Mesenchymal stem cell (in vitro differentiated cells and primary cell): Measurements from ENCODE around the gene TSPAN5.

Experiments used
- DNase-seq: peaks from one replicate; pipeline ENCODE4 v3.0.0-alpha.2; 2013
- H2AFZ ChIP-seq: one replicate; pipeline ENCODE4 v1.6.1; 2013; ENCODE audit warnings: low read depth, mild to moderate bottlenecking, control low read depth, inconsistent platforms, low read length, moderate library complexity
- H2AK5ac ChIP-seq: 2 replicates; pipeline ENCODE4 v1.6.1; 2013; ENCODE audit warnings: low read length, moderate library complexity, mild to moderate bottlenecking, inconsistent platforms; ENCODE audit not compliant: severe bottlenecking
- H2BK120ac ChIP-seq: one replicate; pipeline ENCODE4 v1.6.1; 2013; ENCODE audit warnings: low read depth, mild to moderate bottlenecking, inconsistent platforms, low read length, moderate library complexity
- H2BK12ac ChIP-seq, 2 experiments: one replicate each; pipeline ENCODE4 v1.6.1; 2013; ENCODE audit warnings: inconsistent platforms in 2 of 2, low read length in 2 of 2, mild to moderate bottlenecking in 2 of 2, moderate library complexity in 2 of 2, control low read depth in 1 of 2
- H2BK15ac ChIP-seq: one replicate; pipeline ENCODE4 v1.6.1; 2013; ENCODE audit warnings: mild to moderate bottlenecking, low read depth, inconsistent platforms; ENCODE audit not compliant: poor library complexity, severe bottlenecking
- H2BK5ac ChIP-seq: 2 replicates; pipeline ENCODE4 v1.6.1; 2013; ENCODE audit warnings: low read depth, mild to moderate bottlenecking, low read length, control low read depth, inconsistent platforms; ENCODE audit not compliant: poor library complexity, severe bottlenecking
- H3K14ac ChIP-seq, 2 experiments: one replicate each; pipeline ENCODE4 v1.6.1; 2013; ENCODE audit warnings: inconsistent platforms in 2 of 2, low read length in 2 of 2, control low read depth in 1 of 2, mild to moderate bottlenecking in 1 of 2, moderate library complexity in 1 of 2
- H3K18ac ChIP-seq, 2 experiments: one replicate each; pipeline ENCODE4 v1.6.1; 2013; ENCODE audit warnings: inconsistent platforms in 2 of 2, low read length in 2 of 2, control low read depth in 1 of 2, low read depth in 1 of 2, mild to moderate bottlenecking in 1 of 2
- H3K23ac ChIP-seq, 2 experiments: one replicate each; pipeline ENCODE4 v1.6.1; 2013; ENCODE audit warnings: inconsistent platforms in 2 of 2, low read length in 2 of 2, mild to moderate bottlenecking in 2 of 2, moderate library complexity in 2 of 2, control low read depth in 1 of 2
- H3K27ac ChIP-seq: 2 replicates; pipeline ENCODE4 v1.5.1; 2013; ENCODE audit warnings: mild to moderate bottlenecking, moderate library complexity, low read length, control low read depth, inconsistent platforms; ENCODE audit not compliant: poor library complexity, severe bottlenecking
- H3K27me3 ChIP-seq, 2 experiments: 2 replicates each; pipeline versions ENCODE4 v1.6.1 to v1.7.0; 2013; ENCODE audit warnings: low read length in 2 of 2, mild to moderate bottlenecking in 2 of 2, moderate library complexity in 2 of 2, control low read depth in 1 of 2, inconsistent platforms in 1 of 2; ENCODE audit not compliant: control insufficient read depth in 1 of 2, insufficient read depth in 1 of 2
- H3K36me3 ChIP-seq, 2 experiments: 2 replicates each; pipeline versions ENCODE4 v1.6.1 to v1.7.0; 2013; ENCODE audit warnings: low read length in 2 of 2, control low read depth in 1 of 2, inconsistent platforms in 1 of 2, low read depth in 1 of 2, mild to moderate bottlenecking in 1 of 2; ENCODE audit not compliant: insufficient read depth in 2 of 2, control insufficient read depth in 1 of 2
- H3K4ac ChIP-seq, 2 experiments: one replicate each; pipeline ENCODE4 v1.6.1; 2013; ENCODE audit warnings: inconsistent platforms in 2 of 2, low read length in 2 of 2, mild to moderate bottlenecking in 2 of 2, moderate library complexity in 2 of 2, control low read depth in 1 of 2, low read depth in 1 of 2
- H3K4me1 ChIP-seq: 2 replicates; pipeline ENCODE4 v1.6.1; 2013; ENCODE audit warnings: low read depth, low read length, control low read depth; ENCODE audit not compliant: control insufficient read depth, insufficient read depth
- H3K4me2 ChIP-seq: 2 replicates; pipeline ENCODE4 v1.6.1; 2013; ENCODE audit warnings: low read length, mild to moderate bottlenecking, inconsistent platforms; ENCODE audit not compliant: poor library complexity, severe bottlenecking
- H3K4me3 ChIP-seq, 2 experiments: 2 replicates each; pipeline versions ENCODE4 v1.5.1 to v1.7.0; 2013; ENCODE audit warnings: low read length in 2 of 2, mild to moderate bottlenecking in 2 of 2, control low read depth in 1 of 2, low read depth in 1 of 2; ENCODE audit not compliant: insufficient read depth in 1 of 2
- H3K79me1 ChIP-seq: replicated peaks from 2 replicates; pipeline ENCODE4 v1.6.1; 2013; ENCODE audit warnings: mild to moderate bottlenecking, control low read depth, low read length, inconsistent platforms; ENCODE audit not compliant: poor library complexity, severe bottlenecking
- H3K9ac ChIP-seq: 2 replicates; pipeline ENCODE4 v1.7.0; 2013; ENCODE audit warnings: mild to moderate bottlenecking, low read length, moderate library complexity
- H3K9me3 ChIP-seq: 2 replicates; pipeline ENCODE4 v1.7.0; 2013; ENCODE audit warnings: mild to moderate bottlenecking, low read length; ENCODE audit not compliant: control insufficient read depth
- H4K8ac ChIP-seq: one replicate; pipeline ENCODE4 v1.6.1; 2013; ENCODE audit warnings: inconsistent platforms, mild to moderate bottlenecking, low read length, moderate library complexity
- H4K91ac ChIP-seq: one replicate; pipeline ENCODE4 v1.6.1; 2013; ENCODE audit warnings: mild to moderate bottlenecking, low read length, inconsistent platforms
- WGBS: methylation state at CpG from one replicate; pipeline ENCODE4 v1.1.7; 2013; ENCODE audit warnings: mixed read lengths; 5-methylcytosine and 5-hydroxymethylcytosine counted together

TSPAN5 gene

GRCh38 chr4:98502031-98502430, 156.4 kb downstream of the TSPAN5 start:
- no peak overlapping the region for H3K9ac ChIP-seq

GRCh38 chr4:98501383-98501782, 157.0 kb downstream of the TSPAN5 start:
- Histone ChIP-seq H2BK12ac (no peak overlapping the region), H2BK15ac (no peak overlapping the region), H3K18ac (no peak overlapping the region), H3K9me3 (no peaks in the 10 kb centered on the region), H3K4me3 (no peak overlapping the region), H3K36me3 (peaks cover 26 to 62% of the 10 kb centered on the region in 2 experiments), H3K27me3 (no peaks in the 10 kb centered on the region), H2AK5ac (no peak overlapping the region), H3K4me1 (peaks cover 7% of the 10 kb centered on the region), H3K9ac (no peak overlapping the region), H3K14ac (no peak overlapping the region), H2BK5ac (no peak overlapping the region), H3K79me1 (peaks cover 49% of the 10 kb centered on the region), H3K23ac (no peak overlapping the region), H2BK120ac (no peak overlapping the region), H4K91ac (no peak overlapping the region), H2AFZ (no peak overlapping the region), H3K27ac (no peak overlapping the region), H4K8ac (no peak overlapping the region), H3K4me2 (no peak overlapping the region), H3K4ac (no peak overlapping the region)
- WGBS = 51% methylated on average over 3 of the region's 3 CpGs
- peak; percentile 29 for DNase-seq

More at GRCh38 chr4:98502031-98502430, 156.4 kb downstream of the TSPAN5 start:
- H3K14ac ChIP-seq = no peak overlapping the region
- H4K91ac ChIP-seq = no peak overlapping the region
- no peak for DNase-seq
- H2BK5ac ChIP-seq = no peak overlapping the region
- WGBS = 85% methylated on average over 2 of the region's 2 CpGs
- H2AFZ ChIP-seq = no peak overlapping the region
- no peak overlapping the region for H2BK15ac ChIP-seq
- no peaks in the 10 kb centered on the region for H3K27me3 ChIP-seq
- no peak overlapping the region for H4K8ac ChIP-seq
- H3K4me1 ChIP-seq = peaks cover 5% of the 10 kb centered on the region
- no peak overlapping the region for H3K4me2 ChIP-seq
- H2BK120ac ChIP-seq = no peak overlapping the region
- no peak overlapping the region for H2AK5ac ChIP-seq
- H3K79me1 ChIP-seq = peaks cover 52% of the 10 kb centered on the region
- H3K23ac ChIP-seq = no peak overlapping the region
- peaks cover 26 to 68% of the 10 kb centered on the region in 2 experiments for H3K36me3 ChIP-seq
- no peaks in the 10 kb centered on the region for H3K9me3 ChIP-seq
- H3K4ac ChIP-seq = no peak overlapping the region
- no peak overlapping the region for H2BK12ac ChIP-seq
- no peak overlapping the region for H3K18ac ChIP-seq
- no peak overlapping the region for H3K4me3 ChIP-seq
- H3K27ac ChIP-seq = no peak overlapping the region

- Histone ChIP-seq H2AK5ac (peak overlapping the region; percentile 68), H2BK5ac (no peak overlapping the region), H3K4ac (peak overlapping the region; percentile 0 to 38), H2BK12ac (peak overlapping the region in 1 of 2 experiments; percentile 1), H3K4me3 (no peak overlapping the region), H3K18ac (no peak overlapping the region), H3K9me3 (no peaks in the 10 kb centered on the region), H3K14ac (peak overlapping the region in 1 of 2 experiments; percentile 18), H4K8ac (no peak overlapping the region), H3K9ac (no peak overlapping the region), H2BK120ac (no peak overlapping the region), H3K23ac (no peak overlapping the region), H2AFZ (no peak overlapping the region), H3K4me2 (no peak overlapping the region), H3K4me1 (peaks cover 14% of the 10 kb centered on the region), H3K27ac (no peak overlapping the region), H3K27me3 (no peaks in the 10 kb centered on the region), H3K36me3 (peaks cover 22 to 41% of the 10 kb centered on the region in 2 experiments), H4K91ac (no peak overlapping the region), H3K79me1 (peaks cover 45% of the 10 kb centered on the region), H2BK15ac (no peak overlapping the region)
- 92% methylated on average over 6 of the region's 6 CpGs for WGBS
- DNase-seq = no peak
Measured at GRCh38 chr4:98498774-98499173, 159.6 kb downstream of the TSPAN5 start.

GRCh38 chr4:98496152-98496845, 162.1 kb downstream of the TSPAN5 start:
- Histone ChIP-seq H2BK15ac (no peak overlapping the region), H2BK5ac (no peak overlapping the region), H3K36me3 (peaks cover 16 to 19% of the 10 kb centered on the region in 2 experiments), H3K4me2 (no peak overlapping the region), H3K18ac (no peak overlapping the region), H4K91ac (no peak overlapping the region), H4K8ac (no peak overlapping the region), H3K79me1 (peaks cover 33% of the 10 kb centered on the region), H2BK12ac (peak overlapping the region in 1 of 2 experiments; percentile 45), H3K9me3 (no peaks in the 10 kb centered on the region), H3K27me3 (no peaks in the 10 kb centered on the region), H3K9ac (no peak overlapping the region), H3K14ac (no peak overlapping the region), H3K4me1 (peaks cover 21% of the 10 kb centered on the region), H3K4ac (peak overlapping the region in 1 of 2 experiments; percentile 55), H3K4me3 (no peak overlapping the region), H2AK5ac (peak overlapping the region; percentile 79), H2BK120ac (no peak overlapping the region), H3K23ac (no peak overlapping the region), H3K27ac (peak overlapping the region; percentile 85), H2AFZ (no peak overlapping the region)
- WGBS = 66% methylated on average over 5 of the region's 7 CpGs
- no peak for DNase-seq
